ENCODE data around the gene DDX56.

- TF ChIP-seq EZH2 (IDR thresholded peaks at IDR 0.05; ENCODE audit: insufficient read depth, poor library complexity, severe bottlenecking) (no peak), EZH2phosphoT487 (IDR thresholded peaks at IDR 0.05; ENCODE audit: insufficient read depth, low read depth) (no peak)
Measured at GRCh38 chr7:44602576-44602910, 28.8 kb upstream of the DDX56 start.
